Measurements from ENCODE around the gene ZNF24.
A peak's percentile ranks its signal among the peaks of the same experiment; 100 is the strongest.

The ZNF24 gene

DNA sequence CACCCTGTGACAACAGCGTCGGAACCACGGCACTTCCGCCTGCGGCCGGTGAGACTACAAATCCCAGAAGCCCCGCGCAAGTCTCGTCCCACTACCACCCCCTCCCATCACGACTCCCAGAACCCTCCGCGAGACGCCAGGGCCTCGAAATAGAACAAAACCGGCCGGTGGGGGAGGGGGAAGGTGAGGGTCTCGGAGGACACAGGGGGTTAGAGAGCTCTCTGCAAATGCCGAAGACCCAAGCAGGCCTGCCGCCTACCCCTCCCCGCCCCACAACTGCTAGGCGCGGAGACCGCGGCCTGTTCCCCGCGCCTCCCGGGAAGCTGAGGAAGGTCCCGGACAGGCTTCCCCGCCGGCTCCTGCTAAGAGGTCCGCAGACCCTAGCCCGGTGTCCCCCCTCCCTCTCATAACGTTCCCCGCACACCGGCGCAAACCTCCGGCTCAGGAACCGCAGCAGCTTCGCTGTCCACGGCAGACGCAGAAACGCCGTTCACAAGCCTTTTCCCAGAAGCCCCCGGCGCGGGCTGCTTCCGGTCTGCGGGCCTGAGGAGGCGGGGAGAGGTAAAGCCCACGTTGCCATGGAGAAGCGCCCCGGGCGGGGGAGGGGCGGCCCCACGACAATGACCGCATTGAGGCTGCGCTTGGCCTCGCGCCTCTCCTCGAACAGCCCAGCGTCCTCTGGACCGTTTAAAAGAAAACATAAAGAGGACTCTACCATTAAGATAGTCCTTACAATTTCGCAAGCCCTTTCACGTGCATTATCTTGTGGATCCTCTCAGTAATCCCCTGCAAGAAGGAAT is at the start of gene ZNF24:
ZNF24 (minus strand) TSS at position 485 of the 800 bp plus-strand sequence. CDS start 3,770 bp downstream, outside the sequence.
- DNase-seq (ENCODE audit: low read depth, low spot score): peak; percentile 77

GRCh38 chr18:35393716-35394115 is 49.5 kb upstream of the ZNF24 start:
- no peak for DNase-seq (ENCODE audit: low read depth, low spot score)

DNA sequence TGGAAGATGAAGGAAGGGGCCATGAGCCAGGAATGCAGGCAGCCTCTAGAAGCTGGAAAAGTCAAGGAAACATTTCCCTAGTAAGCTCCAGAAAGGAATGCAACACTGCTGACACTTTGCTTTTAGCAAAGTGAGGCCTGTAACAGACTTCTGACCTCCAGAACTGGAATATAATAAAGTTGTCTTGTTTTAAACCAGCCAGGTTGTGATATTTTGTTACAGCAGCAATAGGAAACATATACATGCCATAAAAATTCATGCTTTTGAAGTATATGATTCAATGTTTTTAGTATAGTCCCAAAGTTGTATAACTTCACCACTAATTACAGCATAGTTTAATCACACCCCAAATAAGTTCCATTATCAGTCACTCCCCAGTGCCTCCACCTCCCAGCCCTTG is 48.2 kb upstream of the ZNF24 start:
- DNase-seq (ENCODE audit: low read depth, low spot score): no peak

DNA sequence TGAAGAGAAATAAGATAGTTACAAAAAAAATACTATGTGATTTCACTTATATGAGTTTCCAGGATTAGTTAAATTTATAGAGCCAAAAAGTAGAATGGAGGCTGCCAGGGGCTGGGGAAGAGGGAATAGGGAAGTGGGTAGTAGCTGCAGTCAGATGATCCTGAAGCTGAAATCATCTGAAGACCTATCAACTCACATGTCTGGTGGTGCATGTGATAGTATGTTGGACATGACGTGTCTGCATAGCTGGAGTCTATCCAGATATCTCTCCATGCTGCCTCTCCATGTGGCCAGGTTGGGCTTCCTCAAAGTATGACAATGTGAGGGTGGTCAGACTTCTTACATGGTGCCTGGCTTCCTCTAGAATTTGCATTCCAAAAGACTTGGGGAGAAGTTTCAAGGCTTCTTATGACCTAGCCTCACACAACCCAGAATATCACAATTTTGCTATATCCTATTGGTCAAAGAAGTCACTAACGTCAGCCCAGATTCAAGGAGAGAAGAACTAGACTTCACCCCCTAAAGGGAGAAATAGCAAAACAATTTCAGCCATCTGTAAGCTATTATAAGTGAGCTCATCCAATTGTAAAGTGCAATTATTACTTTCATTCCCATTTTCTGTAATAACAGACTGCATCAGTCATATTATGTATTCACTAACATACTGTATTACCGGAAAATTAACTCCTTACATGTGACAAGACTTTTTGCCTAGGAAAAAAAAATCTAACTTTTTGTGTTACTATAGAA is 46.9 kb upstream of the ZNF24 start:
- no peak for DNase-seq (ENCODE audit: low read depth, low spot score)

GRCh38 chr18:35389095-35389618 is 44.9 kb upstream of the ZNF24 start:
- no peak for DNase-seq (ENCODE audit: low read depth, low spot score)

- no peak for DNase-seq (ENCODE audit: low read depth, low spot score)
These were observed 42.9 kb upstream of the ZNF24 start for GRCh38 chr18:35387152-35387571.

DNA sequence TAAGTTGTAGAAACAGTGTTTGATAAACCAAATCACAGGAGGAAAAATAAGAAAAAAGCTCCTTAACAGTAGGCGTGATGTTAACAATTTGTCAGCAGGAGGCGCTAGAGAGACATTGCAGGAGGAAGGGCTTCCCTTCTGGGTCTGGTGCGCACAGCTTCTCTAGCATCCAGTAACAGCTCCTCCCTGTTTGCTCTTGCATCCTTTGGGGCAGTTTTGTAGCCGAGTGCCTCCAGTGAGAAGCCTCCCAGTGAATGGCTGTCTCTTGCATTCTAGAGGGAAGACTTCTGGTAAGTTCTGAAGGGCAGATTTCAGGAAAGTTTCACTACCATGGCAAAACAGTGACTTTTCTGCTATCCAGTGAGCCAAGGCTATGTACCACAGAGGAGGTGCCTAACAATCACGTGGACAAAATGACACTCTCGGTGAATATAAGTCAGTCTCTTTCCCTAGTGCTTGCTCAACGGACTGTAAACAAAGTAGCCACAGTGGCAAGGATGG is 42.4 kb upstream of the ZNF24 start:
- DNase-seq (ENCODE audit: low read depth, low spot score): peak; percentile 72

- no peak for DNase-seq (ENCODE audit: low read depth, low spot score)
These were observed 38.9 kb upstream of the ZNF24 start for GRCh38 chr18:35383136-35383535.

DNA sequence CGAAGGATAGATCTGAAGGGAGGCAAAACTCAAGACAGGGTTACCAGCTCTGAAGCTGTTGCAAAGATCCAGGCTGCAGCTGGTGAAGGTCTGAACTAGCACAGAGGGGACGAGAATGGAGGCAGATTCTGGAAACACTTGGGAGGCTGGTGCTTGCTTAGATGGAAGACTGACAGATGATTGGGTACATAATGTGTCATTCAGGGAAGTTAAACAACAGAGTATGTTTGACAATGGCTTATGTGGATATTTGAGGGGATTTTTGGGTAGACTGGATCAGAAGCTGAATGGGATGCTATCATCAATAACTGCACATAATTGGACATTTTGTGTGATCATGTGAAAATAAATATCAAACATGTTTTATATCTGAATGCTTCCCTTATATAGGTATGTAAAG is 35.2 kb upstream of the ZNF24 start:
- no peak for DNase-seq (ENCODE audit: low read depth, low spot score)

GRCh38 chr18:35378574-35378896 is 34.3 kb upstream of the ZNF24 start:
- no peak for DNase-seq (ENCODE audit: low read depth, low spot score)

GRCh38 chr18:35377875-35378573 is 33.8 kb upstream of the ZNF24 start:
- no peak for DNase-seq (ENCODE audit: low read depth, low spot score)

- DNase-seq (ENCODE audit: low read depth, low spot score): no peak
These were observed 32.8 kb upstream of the ZNF24 start, which contains the start of gene ZNF396 for GRCh38 chr18:35376742-35377695. TSS of gene ZNF396 (minus strand) at chr18:35377337. CDS start at chr18:35374292, 3,045 bp downstream.

GRCh38 chr18:35376393-35376741 is 32.1 kb upstream of the ZNF24 start:
- DNase-seq (ENCODE audit: low read depth, low spot score): no peak

GRCh38 chr18:35374708-35375107 is 30.5 kb upstream of the ZNF24 start:
- no peak for DNase-seq (ENCODE audit: low read depth, low spot score)

DNA sequence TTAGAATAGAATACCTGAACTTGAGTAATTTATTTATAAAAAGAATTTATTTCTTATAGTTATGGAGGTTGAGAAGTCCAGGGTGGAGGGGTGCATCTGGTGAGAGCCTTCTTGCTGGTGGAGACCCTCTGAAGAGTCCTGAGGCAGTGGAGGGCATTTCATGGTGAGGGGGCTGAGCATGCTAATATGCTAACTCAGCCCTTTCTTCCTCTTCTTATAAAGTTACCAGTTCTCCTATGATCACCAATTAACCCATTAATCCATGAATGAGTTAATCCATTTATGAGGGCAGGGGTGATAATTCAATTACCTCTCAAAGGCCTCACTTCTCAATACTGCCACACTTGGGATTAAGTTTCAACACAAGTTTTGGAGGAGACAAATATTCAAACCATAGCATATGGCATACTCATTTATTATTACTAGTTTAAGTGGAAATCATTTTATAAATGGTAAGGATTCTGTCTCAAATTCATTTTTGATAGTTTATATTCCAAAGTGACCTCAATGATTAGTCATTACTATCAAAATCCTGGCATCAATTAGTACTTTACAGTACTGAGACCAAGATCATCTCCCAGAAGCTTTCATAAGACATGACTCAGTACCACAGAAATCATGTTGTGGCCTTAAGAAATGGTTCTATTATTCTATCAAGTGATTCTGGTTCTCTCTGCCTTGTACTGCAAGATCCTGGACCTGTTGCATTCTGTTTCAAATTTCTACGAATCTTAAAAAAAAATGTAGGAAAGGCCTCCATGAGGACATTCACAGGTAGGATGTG is 27.4 kb upstream of the ZNF24 start:
- DNase-seq (ENCODE audit: low read depth, low spot score): no peak

GRCh38 chr18:35369126-35369525 is 24.9 kb upstream of the ZNF24 start:
- DNase-seq (ENCODE audit: low read depth, low spot score): no peak

GRCh38 chr18:35368595-35368994 is 24.4 kb upstream of the ZNF24 start:
- DNase-seq (ENCODE audit: low read depth, low spot score): no peak

DNA sequence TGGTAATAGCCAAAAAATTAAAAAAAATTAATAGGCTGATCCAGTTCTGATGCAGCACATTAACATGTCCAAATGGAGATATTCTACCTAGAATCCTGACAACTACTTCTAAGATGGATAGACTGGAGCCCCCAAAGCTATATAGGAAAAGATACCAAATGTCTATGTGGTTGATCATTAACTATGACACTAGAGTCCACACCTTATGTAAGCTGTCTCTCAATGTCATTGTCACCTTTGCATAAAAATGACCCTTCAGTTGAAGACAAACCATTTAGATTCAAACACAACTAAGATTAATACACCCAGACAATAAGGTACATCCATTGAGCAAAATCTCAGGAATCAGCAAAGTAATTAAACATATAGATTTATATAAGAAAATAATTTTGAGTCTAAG is 18.3 kb upstream of the ZNF24 start:
- DNase-seq (ENCODE audit: low read depth, low spot score): no peak

- no peak for DNase-seq (ENCODE audit: low read depth, low spot score)
These were observed 17.5 kb upstream of the ZNF24 start for GRCh38 chr18:35361570-35362321.
